PC-9 (cell line): Measurements from ENCODE around the gene SEPTIN11. TPM values are rescaled to one million over a fixed set of nuclear protein-coding genes. Genes with fewer than 3 reads are reported as not detected.
A peak's percentile ranks its signal among the peaks of the same experiment; 100 is the strongest.

Experiments used
- BruUV-seq: library from RNA; stranded (reverse); fragments of 400-500 nt; replicated peaks from 2 replicates; lab custom pipeline; 2021; lab: Mats Ljungman, UMichigan
- CTCF ChIA-PET: fragments of 300-600 bp; sonication (Branson Sonifier 250); formaldehyde crosslinking; loops from one replicate; lab custom pipeline; 2022; ENCODE audit warnings: antibody characterized with exemption; lab: Charles Lee
- POLR2A ChIA-PET: fragments of 300-600 bp; sonication (Branson Sonifier 250); formaldehyde crosslinking; loops from one replicate; lab custom pipeline; 2022; ENCODE audit warnings: antibody characterized with exemption; ENCODE audit not compliant: unreplicated experiment; lab: Charles Lee
- DNase-seq, 2 experiments: peaks; one replicate each; pipeline versions ENCODE4 v3.0.0 to v3.0.0-alpha.2; 2015 to 2022; ENCODE audit warnings: mixed read lengths in 1 of 2
- H2AFZ ChIP-seq: fragments of 200-600 bp; sonication (generic); 2 replicates; pipeline ENCODE4 v1.8.1; 2017; ENCODE audit warnings: antibody characterized with exemption
- H3F3A ChIP-seq: fragments of 200-600 bp; sonication (generic); 2 replicates; pipeline ENCODE4 v1.8.1; 2017; ENCODE audit warnings: antibody characterized with exemption, mild to moderate bottlenecking, low read depth; ENCODE audit not compliant: insufficient read depth
- H3K27ac ChIP-seq: fragments of 200-600 bp; sonication (generic); 2 replicates; pipeline ENCODE4 v1.6.1; 2016; ENCODE audit warnings: mixed run types
- H3K27me3 ChIP-seq: fragments of 200-600 bp; sonication (generic); 2 replicates; pipeline ENCODE4 v1.6.1; 2016; ENCODE audit warnings: low read depth, mixed run types; ENCODE audit not compliant: insufficient read depth
- H3K36me3 ChIP-seq: fragments of 200-600 bp; sonication (generic); 2 replicates; pipeline ENCODE4 v1.6.1; 2016; ENCODE audit warnings: low read depth, mixed run types
- H3K4me1 ChIP-seq: fragments of 200-600 bp; sonication (generic); replicated peaks from 2 replicates; pipeline ENCODE4 v1.6.1; 2016; ENCODE audit warnings: mixed run types; ENCODE audit not compliant: insufficient read depth
- H3K4me2 ChIP-seq: fragments of 200-600 bp; sonication (generic); 2 replicates; pipeline ENCODE4 v1.6.1; 2017; ENCODE audit warnings: mixed run types
- H3K4me3 ChIP-seq: fragments of 200-600 bp; sonication (generic); 2 replicates; pipeline ENCODE4 v1.6.1; 2016; ENCODE audit warnings: mixed run types
- H3K79me2 ChIP-seq: fragments of 200-600 bp; sonication (generic); 2 replicates; pipeline ENCODE4 v1.6.1; 2017; ENCODE audit warnings: low read depth, mixed run types
- H3K9me2 ChIP-seq: fragments of 200-600 bp; sonication (generic); 2 replicates; pipeline ENCODE4 v1.8.1; 2017; ENCODE audit warnings: mild to moderate bottlenecking; ENCODE audit not compliant: insufficient read depth
- H3K9me3 ChIP-seq: fragments of 200-600 bp; sonication (generic); 2 replicates; pipeline ENCODE4 v1.8.1; 2016; ENCODE audit warnings: low read depth; ENCODE audit not compliant: insufficient read depth
- H4K20me1 ChIP-seq: fragments of 200-600 bp; sonication (generic); 2 replicates; pipeline ENCODE4 v1.8.1; 2017; ENCODE audit not compliant: insufficient read depth
- CTCF ChIP-seq: fragments of 200-600 bp; sonication (generic); conservative IDR thresholded peaks from 2 replicates; pipeline ENCODE4 v1.6.1; 2017; ENCODE audit warnings: mixed run types, antibody characterized with exemption, mild to moderate bottlenecking, moderate library complexity
- EZH2 ChIP-seq: fragments of 200-600 bp; sonication (generic); IDR thresholded peaks from 2 replicates; pipeline ENCODE4 v1.8.0; 2017; ENCODE audit warnings: antibody characterized with exemption, low read depth
- intact Hi-C: fragments of 100-400 bp; cut with micrococcal nuclease; formaldehyde crosslinking; loops from one replicate; pipeline ENCODE4 v1.10.0; 2022; ENCODE audit not compliant: unreplicated experiment
- total RNA-seq: library from RNA; stranded (reverse); gene quantifications from 2 replicates; pipeline ENCODE4 v1.2.3, GENCODE V29; 2021

SEPTIN11 gene
- total RNA-seq, 1 experiment from 2014 or later, result 48.1 TPM

- Histone ChIP-seq H3F3A (no peaks in the 10 kb centered on the region; the same call in 1 of the 2 replicates), H3K4me2 (no peak overlapping the region; the same call in 1 of the 2 replicates), H4K20me1 (no peaks in the 10 kb centered on the region), H3K27ac (no peak overlapping the region), H3K4me1 (peaks cover 13% of the 10 kb centered on the region; the same call in 1 of the 2 replicates), H3K4me3 (no peak overlapping the region), H3K9me3 (no peaks in the 10 kb centered on the region), H3K36me3 (no peaks in the 10 kb centered on the region), H3K79me2 (peaks cover 33% of the 10 kb centered on the region), H3K9me2 (no peaks in the 10 kb centered on the region), H3K27me3 (no peaks in the 10 kb centered on the region), H2AFZ (no peak overlapping the region)
- POLR2A ChIA-PET, result no interaction called here
- no TSS peak for BruUV-seq
- CTCF ChIA-PET, result no interaction called here
- intact Hi-C loops, result loop anchor here (5.0 kb wide), 1 partner anchor 165 kb away; no protein-coding TSS in a partner anchor
- TF ChIP-seq CTCF (no peak), EZH2 (no peak)
- no peak for DNase-seq
Measured at GRCh38 chr4:76947369-76947768, 2.2 kb upstream of the SEPTIN11 start.

- Histone ChIP-seq H3K27me3 (no peaks in the 10 kb centered on the region), H3K9me3 (no peaks in the 10 kb centered on the region), H3K36me3 (no peaks in the 10 kb centered on the region), H4K20me1 (no peaks in the 10 kb centered on the region), H3K4me2 (peak overlapping the region; percentile 85), H3K79me2 (peaks cover 46% of the 10 kb centered on the region), H3K4me1 (peaks cover 14% of the 10 kb centered on the region; the same call in 1 of the 2 replicates), H3K9me2 (no peaks in the 10 kb centered on the region), H3K27ac (peak overlapping the region; percentile 51), H3K4me3 (peak overlapping the region; percentile 70), H2AFZ (peak overlapping the region; percentile 95), H3F3A (no peaks in the 10 kb centered on the region; the same call in 1 of the 2 replicates)
- intact Hi-C loops, result loop anchor here (1.0 to 5.0 kb wide), 2 partner anchors 50 to 166 kb away; partner anchors contain the start of gene SOWAHB
- TF ChIP-seq EZH2 (no peak), CTCF (no peak)
- POLR2A ChIA-PET, result interaction anchor here (0.6 kb wide), 2 partner anchors 225 to 345 kb away, joined by 3 to 7 read pairs; no protein-coding TSS in a partner anchor
- DNase-seq, result peak; percentile 62 to 63
- CTCF ChIA-PET, result no interaction called here
- BruUV-seq, result TSS peak; percentile 25
Measured at GRCh38 chr4:76948443-76949275, 893 bp upstream of the SEPTIN11 start.

- Histone ChIP-seq H3K27me3 (no peaks in the 10 kb centered on the region), H3K4me3 (peak overlapping the region; percentile 70), H3K27ac (peak overlapping the region; percentile 23; the same call in 1 of the 2 replicates), H3K9me3 (no peaks in the 10 kb centered on the region), H3K4me2 (peak overlapping the region; percentile 85), H3K4me1 (peaks cover 14% of the 10 kb centered on the region; the same call in 1 of the 2 replicates), H4K20me1 (no peaks in the 10 kb centered on the region), H3F3A (no peaks in the 10 kb centered on the region; the same call in 1 of the 2 replicates), H3K36me3 (no peaks in the 10 kb centered on the region), H3K9me2 (no peaks in the 10 kb centered on the region), H3K79me2 (peaks cover 56% of the 10 kb centered on the region), H2AFZ (peak overlapping the region; percentile 95)
- intact Hi-C loops, result loop anchor here (5.0 kb wide), 3 partner anchors 57 to 207 kb away; partner anchors contain the start of gene CCNG2
- BruUV-seq, result no TSS peak
- DNase-seq, result peak in 1 of 2 experiments; percentile 29
- TF ChIP-seq EZH2 (no peak), CTCF (no peak)
- CTCF ChIA-PET, result interaction anchor here (0.6 kb wide), 1 partner anchor 353 kb away, joined by 3 read pairs; no protein-coding TSS in a partner anchor
- POLR2A ChIA-PET, result interaction anchor here (0.6 kb wide), 1 partner anchor 40 kb away, joined by 6 read pairs; no protein-coding TSS in a partner anchor
Measured at GRCh38 chr4:76950052-76950955, 752 bp downstream of the SEPTIN11 start.
